NCI-H1105 treated with DMSO at 0.1 percent for 48 hours (cell line): ENCODE results near the gene GPR32.
A peak's percentile ranks its signal among the peaks of the same experiment; 100 is the strongest.
"Not testable (repeated sequence)": the region's sequence is repeated elsewhere in the genome, so short reads cannot be mapped to it uniquely, and the experiment has no call there.

ENCODE experiments used
- DNase-seq: peaks from one replicate; lab custom pipeline; 2025; lab: John Stamatoyannopoulos, UW

The GPR32 gene

GRCh38 chr19:50780753-50781435 is 10.6 kb downstream of the GPR32 start:
- no peak for DNase-seq

- DNase-seq: not testable (repeated sequence)
Observed at GRCh38 chr19:50783848-50784152, 13.5 kb downstream of the GPR32 start.

DNA sequence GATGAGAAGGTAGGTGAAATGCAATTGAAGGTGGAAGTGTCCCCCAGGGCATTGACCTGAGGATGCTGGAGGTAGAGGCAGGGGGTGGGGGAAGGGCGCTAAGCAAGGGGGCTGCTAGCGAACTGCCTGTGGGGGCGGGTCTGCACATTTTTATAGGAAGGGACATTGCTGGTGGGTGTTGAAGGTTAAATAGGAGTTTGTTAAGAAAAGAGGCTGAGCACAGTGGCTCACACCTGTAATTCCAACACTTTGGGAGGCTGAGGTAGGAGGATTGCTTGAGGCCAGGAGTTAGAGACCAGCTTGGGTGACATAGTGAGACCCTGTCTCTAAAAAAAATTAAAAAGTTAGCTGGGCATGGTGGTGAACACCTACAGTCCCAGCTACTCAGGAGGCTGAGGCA is 14.4 kb downstream of the GPR32 start:
- no peak for DNase-seq

DNA sequence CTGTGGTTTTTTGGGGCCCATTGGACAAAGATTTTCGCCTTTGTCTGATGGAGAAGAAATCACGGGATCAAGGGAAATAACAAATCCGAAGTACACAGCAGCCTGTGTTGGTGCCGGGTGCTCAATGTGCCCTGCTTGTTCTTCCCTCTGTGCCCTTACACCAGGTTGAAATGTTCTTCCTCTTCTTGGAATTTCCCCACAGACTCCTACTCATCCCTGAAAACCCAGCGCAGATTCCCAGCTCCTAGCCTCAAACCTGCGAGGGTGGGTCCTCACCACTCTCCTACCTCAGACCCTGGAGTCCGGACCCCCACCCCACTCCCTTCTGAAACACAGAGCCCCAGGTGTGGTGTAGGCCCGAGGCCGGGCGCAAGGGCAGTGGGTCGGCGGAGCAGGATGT is 15.1 kb downstream of the GPR32 start:
- DNase-seq: no peak

- no peak for DNase-seq
Observed at GRCh38 chr19:50790396-50790795, 20.1 kb downstream of the GPR32 start, which contains the start of gene ACP4. ACP4 (plus strand) TSS chr19:50790415; CDS start chr19:50790415, 0 bp downstream.

DNA sequence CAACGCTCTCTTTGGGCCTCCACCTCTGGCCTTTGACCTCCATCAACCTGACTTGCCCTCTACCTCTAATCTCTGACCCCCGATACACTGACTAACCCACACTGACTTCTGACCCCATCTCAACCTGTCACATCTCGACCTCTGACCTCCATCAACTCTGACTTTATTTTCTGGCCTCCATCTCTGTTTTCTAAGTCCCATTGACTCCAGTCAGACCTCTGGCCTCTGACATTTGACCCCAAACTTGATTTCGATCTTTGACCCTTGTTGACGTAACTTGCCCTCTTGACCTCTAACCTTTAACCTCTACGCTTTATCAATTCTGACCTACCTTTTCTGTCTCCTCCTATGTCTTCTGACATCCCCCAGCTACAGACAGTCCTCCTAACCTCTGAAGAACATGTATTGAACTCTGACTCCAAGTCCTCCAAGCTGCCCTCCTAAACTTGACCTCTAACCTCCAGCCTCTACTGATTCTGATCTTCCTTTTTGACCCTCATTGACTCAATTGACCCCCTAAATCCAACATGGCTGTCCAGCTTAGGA is 20.7 kb downstream of the GPR32 start:
- DNase-seq: no peak

DNA sequence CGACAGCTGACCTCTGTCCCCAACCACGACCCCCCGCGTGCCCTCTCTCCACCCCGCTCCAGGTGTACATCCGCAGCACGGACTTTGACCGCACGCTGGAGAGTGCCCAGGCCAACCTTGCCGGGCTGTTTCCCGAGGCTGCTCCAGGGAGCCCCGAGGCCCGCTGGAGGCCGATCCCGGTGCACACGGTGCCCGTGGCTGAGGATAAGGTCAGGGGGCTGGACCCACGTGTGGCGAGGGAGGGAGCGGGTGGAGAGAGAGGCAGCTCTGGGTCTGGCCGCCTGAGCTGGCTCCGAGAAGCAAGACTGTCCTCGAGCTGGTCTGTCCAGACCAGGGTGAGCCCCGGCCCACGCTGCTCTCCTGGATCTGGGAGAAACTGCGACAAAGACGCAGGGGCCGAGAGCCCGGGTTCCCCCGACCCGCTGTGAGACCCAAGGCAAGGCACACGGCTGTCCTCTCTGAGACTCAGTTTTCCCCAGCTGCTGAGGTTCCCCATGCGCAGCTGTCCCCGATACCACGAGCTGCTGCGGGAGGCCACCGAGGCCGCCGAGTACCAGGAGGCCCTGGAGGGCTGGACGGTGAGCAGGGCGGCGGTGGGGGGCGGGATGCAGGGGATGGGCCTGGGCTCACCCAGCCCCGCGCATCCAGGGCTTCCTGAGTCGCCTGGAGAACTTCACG is 21.5 kb downstream of the GPR32 start:
- no peak for DNase-seq

GRCh38 chr19:50792272-50793250 is 22.3 kb downstream of the GPR32 start:
- no peak for DNase-seq

- no peak for DNase-seq
Observed at GRCh38 chr19:50793558-50794065, 23.3 kb downstream of the GPR32 start.

- DNase-seq: peak; percentile 60
Observed at GRCh38 chr19:50794074-50794875, 24.0 kb downstream of the GPR32 start.

- DNase-seq: peak; percentile 60
Observed at GRCh38 chr19:50794876-50795663, 24.8 kb downstream of the GPR32 start.

DNA sequence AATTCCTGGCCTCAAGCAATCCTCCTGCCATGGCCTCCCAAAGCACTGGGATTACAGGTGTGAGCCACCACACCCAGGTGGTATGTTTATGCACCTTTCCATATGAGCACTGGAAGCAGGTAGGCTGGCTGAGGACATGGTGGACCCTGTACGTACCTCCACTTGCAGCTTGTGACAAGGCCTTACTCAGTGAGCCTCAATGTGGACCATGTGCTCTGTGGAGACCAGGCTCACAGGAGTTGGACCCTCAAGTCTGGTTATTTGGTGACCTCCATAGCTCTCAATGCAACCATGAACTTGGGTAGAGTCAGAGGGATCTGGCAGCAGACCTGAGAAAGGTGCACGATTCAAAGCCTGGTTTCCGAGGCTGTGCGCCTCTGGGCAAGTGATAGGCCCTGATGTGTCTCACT is 25.4 kb downstream of the GPR32 start:
- no peak for DNase-seq

GRCh38 chr19:50796128-50796633 is 25.9 kb downstream of the GPR32 start:
- no peak for DNase-seq

- DNase-seq: no peak
Observed at GRCh38 chr19:50796634-50797428, 26.6 kb downstream of the GPR32 start.

- no peak for DNase-seq
Observed at GRCh38 chr19:50797429-50797780, 27.1 kb downstream of the GPR32 start.

DNA sequence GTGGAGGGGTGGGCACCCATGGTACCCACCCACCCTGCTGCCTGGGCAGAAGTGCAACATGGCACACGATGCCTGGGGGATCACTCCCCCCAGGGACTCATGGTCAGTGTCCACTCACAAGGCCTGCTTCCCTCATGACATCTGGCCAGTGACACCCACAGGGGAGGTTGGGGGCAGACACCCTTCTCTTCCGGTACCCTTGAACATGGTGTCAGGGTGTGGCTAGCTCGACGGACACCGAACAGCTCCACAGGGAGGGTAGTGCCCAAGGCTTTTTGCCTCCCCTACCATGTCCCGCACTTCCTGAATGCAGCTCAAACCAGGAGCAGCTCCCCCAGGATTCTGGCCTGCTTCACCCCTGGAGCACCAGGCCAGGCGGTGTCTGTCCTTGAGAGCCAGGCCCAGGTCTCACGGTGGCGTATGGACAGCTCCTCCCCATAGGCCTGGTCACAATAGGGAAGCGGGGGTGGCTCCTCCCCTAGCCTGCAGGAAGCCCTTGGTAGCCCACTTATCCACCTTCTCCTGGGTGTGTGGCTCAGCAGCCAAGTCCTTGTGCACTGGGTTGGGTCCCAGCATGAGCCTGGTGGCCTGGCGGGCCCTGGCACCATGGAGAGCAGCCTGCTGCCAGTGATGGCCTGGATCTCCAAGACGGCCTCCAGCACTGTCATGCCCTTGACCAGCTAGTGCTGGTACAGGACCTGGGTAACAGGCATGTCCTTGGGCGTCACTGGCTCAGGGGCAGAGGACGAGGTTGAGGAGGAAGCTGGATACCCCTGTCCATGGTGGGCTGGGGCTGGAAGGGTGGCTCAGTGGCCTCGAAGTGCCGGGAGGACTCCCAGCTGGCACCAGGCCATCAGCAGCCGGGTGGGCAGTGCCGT is 27.8 kb downstream of the GPR32 start:
- DNase-seq: no peak

DNA sequence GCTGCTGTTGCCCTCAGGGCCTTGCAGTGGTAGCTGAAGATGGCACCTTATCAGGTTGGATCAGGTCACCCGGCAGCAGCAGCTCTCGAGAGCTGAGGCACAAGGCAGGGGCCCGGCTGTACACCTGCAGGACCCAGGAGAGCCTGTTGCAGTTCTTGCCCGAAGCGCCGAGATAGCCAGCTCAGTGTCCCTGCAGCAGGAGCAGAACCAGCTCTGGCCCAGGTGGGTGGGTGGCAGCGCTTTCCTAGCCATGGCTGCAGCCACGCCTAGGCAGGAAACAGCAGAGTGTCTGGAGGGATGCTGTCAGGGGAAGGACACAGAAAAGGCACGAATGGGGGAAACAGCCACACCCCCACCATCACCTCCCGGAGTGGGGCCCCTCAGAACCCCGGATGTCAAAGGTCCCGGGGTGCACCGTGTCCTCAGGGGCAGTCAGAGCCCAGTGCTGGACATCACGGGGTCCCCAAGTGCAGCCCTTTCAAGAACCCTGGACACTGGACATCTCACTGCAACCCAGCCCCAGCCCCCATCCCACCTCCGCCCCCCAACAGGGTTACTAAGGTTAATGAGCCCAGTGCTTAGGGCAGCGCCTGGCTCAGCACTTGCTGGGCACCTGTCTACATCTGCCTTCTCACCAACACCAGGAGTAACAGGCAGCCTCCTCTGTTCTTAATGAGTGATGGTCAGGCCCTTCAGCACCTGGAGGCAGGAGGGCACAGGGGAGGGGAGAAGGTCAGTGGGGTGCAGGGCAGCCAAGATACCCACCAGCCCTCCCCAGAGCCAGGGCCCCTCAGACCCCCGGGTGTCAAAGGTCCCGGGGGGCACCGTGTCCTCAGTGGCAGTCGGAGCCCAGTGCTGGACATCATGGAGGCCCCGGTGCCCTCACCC is 28.6 kb downstream of the GPR32 start:
- DNase-seq: no peak

- no peak for DNase-seq
Observed at GRCh38 chr19:50799547-50799851, 29.2 kb downstream of the GPR32 start.
